Measurements from ENCODE around the gene COX7B2.

The COX7B2 gene

DNA sequence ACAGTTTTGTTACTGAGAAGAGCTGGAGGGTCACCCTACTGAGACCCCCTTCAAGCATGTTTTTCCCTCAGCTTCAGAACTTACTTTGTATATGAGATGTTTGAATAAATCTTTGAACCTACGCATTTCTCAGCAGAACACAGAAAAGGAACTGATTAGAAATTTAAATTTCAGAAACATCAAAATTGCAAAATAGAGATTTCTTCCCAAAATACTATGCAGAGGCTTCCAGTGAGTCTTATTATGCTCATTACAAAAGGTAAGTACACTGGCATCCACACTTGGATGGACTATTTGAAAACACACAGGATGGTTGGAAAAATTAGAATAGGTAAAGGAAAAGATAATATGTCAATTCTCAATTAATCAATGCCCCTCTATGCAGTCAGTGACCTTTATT is 91.2 kb downstream of the COX7B2 start:
- Histone ChIP-seq H2AFZ (ENCODE audit: low read length) (no peak overlapping the region), H3K4me3 (ENCODE audit: low read depth, low read length, poor library complexity, severe bottlenecking) (no peak overlapping the region), H3K36me3 (ENCODE audit: insufficient read depth, low read length) (no peaks in the 10 kb centered on the region), H3K4me2 (ENCODE audit: low read length) (no peak overlapping the region), H3K79me2 (ENCODE audit: insufficient read depth, low read length) (no peaks in the 10 kb centered on the region), H3K27me3 (ENCODE audit: insufficient read depth, low read length) (no peaks in the 10 kb centered on the region), H3K9ac (ENCODE audit: low read length) (no peak overlapping the region), H4K20me1 (ENCODE audit: insufficient read depth, low read length) (no peaks in the 10 kb centered on the region), H3F3A (ENCODE audit: insufficient read depth, low read length) (no peaks in the 10 kb centered on the region), H3K27ac (ENCODE audit: low read depth, low read length, poor library complexity, severe bottlenecking) (no peak overlapping the region), H3K9me2 (ENCODE audit: low read depth, low read length) (no peaks in the 10 kb centered on the region), H3K9me3 (ENCODE audit: low read length) (no peaks in the 10 kb centered on the region), H3K4me1 (ENCODE audit: insufficient read depth, low read length, severe bottlenecking) (no peaks in the 10 kb centered on the region)
- TF ChIP-seq EZH2 (IDR thresholded peaks at IDR 0.05; ENCODE audit: borderline replicate concordance, low read length): no peak
- TF ChIP-seq, protein P1, sequence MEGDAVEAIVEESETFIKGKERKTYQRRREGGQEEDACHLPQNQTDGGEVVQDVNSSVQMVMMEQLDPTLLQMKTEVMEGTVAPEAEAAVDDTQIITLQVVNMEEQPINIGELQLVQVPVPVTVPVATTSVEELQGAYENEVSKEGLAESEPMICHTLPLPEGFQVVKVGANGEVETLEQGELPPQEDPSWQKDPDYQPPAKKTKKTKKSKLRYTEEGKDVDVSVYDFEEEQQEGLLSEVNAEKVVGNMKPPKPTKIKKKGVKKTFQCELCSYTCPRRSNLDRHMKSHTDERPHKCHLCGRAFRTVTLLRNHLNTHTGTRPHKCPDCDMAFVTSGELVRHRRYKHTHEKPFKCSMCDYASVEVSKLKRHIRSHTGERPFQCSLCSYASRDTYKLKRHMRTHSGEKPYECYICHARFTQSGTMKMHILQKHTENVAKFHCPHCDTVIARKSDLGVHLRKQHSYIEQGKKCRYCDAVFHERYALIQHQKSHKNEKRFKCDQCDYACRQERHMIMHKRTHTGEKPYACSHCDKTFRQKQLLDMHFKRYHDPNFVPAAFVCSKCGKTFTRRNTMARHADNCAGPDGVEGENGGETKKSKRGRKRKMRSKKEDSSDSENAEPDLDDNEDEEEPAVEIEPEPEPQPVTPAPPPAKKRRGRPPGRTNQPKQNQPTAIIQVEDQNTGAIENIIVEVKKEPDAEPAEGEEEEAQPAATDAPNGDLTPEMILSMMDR (IDR thresholded peaks at IDR 0.05; ENCODE audit: low read length): no peak

- H3F3A ChIP-seq (ENCODE audit: insufficient read depth, low read length): no peaks in the 10 kb centered on the region
- H2AFZ ChIP-seq (ENCODE audit: low read length): no peak overlapping the region
- H3K27ac ChIP-seq (ENCODE audit: low read depth, low read length, poor library complexity, severe bottlenecking): no peak overlapping the region
- H3K9me3 ChIP-seq (ENCODE audit: low read length): no peaks in the 10 kb centered on the region
- H3K4me1 ChIP-seq (ENCODE audit: insufficient read depth, low read length, severe bottlenecking): no peaks in the 10 kb centered on the region
- no peak overlapping the region for H3K4me3 ChIP-seq (ENCODE audit: low read depth, low read length, poor library complexity, severe bottlenecking)
- H3K9me2 ChIP-seq (ENCODE audit: low read depth, low read length): no peaks in the 10 kb centered on the region
- no peaks in the 10 kb centered on the region for H3K36me3 ChIP-seq (ENCODE audit: insufficient read depth, low read length)
- H3K27me3 ChIP-seq (ENCODE audit: insufficient read depth, low read length): no peaks in the 10 kb centered on the region
- no peak overlapping the region for H3K4me2 ChIP-seq (ENCODE audit: low read length)
- no peaks in the 10 kb centered on the region for H3K79me2 ChIP-seq (ENCODE audit: insufficient read depth, low read length)
- H4K20me1 ChIP-seq (ENCODE audit: insufficient read depth, low read length): no peaks in the 10 kb centered on the region
- H3K9ac ChIP-seq (ENCODE audit: low read length): no peak overlapping the region
- TF ChIP-seq, protein P1 (IDR thresholded peaks at IDR 0.05; ENCODE audit: low read length): no peak
- no peak for TF ChIP-seq EZH2 (IDR thresholded peaks at IDR 0.05; ENCODE audit: borderline replicate concordance, low read length)
Observed at GRCh38 chr4:46804781-46805413, 104.1 kb downstream of the COX7B2 start.

DNA sequence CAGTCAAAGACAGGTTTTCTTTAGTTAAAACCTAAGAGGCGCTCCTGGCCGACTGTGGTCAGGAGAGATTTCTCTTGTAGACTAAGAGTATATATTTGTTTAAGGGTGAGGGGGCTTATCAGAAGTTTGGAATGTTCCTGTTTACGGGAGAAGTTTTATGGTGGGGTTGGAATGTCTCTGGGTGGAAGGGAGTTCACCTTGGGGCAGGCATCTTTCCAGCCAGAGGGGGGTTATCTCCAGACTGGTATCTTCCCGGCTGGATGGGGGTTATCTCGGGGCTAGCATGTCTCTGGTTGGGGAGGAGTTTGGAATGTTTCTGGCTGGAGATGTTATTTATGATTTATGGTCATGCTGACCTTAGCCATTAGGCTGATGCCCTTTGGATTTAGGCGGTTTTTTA is 116.0 kb downstream of the COX7B2 start:
- Histone ChIP-seq H3K27ac (ENCODE audit: low read depth, low read length, poor library complexity, severe bottlenecking) (no peak overlapping the region), H3K4me1 (ENCODE audit: insufficient read depth, low read length, severe bottlenecking) (no peaks in the 10 kb centered on the region), H2AFZ (ENCODE audit: low read length) (no peak overlapping the region)

More for the DNA sequence above, 116.0 kb downstream of the COX7B2 start:
- Histone ChIP-seq H3K9me3 (ENCODE audit: low read length) (no peaks in the 10 kb centered on the region), H3K9ac (ENCODE audit: low read length) (no peak overlapping the region), H3K36me3 (ENCODE audit: insufficient read depth, low read length) (no peaks in the 10 kb centered on the region), H3K4me3 (ENCODE audit: low read depth, low read length, poor library complexity, severe bottlenecking) (no peak overlapping the region), H3K9me2 (ENCODE audit: low read depth, low read length) (no peaks in the 10 kb centered on the region), H4K20me1 (ENCODE audit: insufficient read depth, low read length) (no peaks in the 10 kb centered on the region), H3K4me2 (ENCODE audit: low read length) (no peak overlapping the region), H3K79me2 (ENCODE audit: insufficient read depth, low read length) (no peaks in the 10 kb centered on the region), H3K27me3 (ENCODE audit: insufficient read depth, low read length) (no peaks in the 10 kb centered on the region), H3F3A (ENCODE audit: insufficient read depth, low read length) (no peaks in the 10 kb centered on the region)
- TF ChIP-seq EZH2 (IDR thresholded peaks at IDR 0.05; ENCODE audit: borderline replicate concordance, low read length): no peak
- TF ChIP-seq, protein P1 (IDR thresholded peaks at IDR 0.05; ENCODE audit: low read length): no peak
